ENCODE data around the gene NMNAT3.

The NMNAT3 gene

GRCh38 chr3:139715166-139715565 lies 37.4 kb upstream of the NMNAT3 start:
- TF ChIP-seq CTCF (IDR thresholded peaks at IDR 0.05), result no peak
- no peaks in the 10 kb centered on the region for H3K36me3 ChIP-seq
- H3K9me3 ChIP-seq, result no peaks in the 10 kb centered on the region
- H3K4me3 ChIP-seq (ENCODE audit: low read depth in 1 of 2, low read length in 1 of 2), result no peak overlapping the region
- H3K27me3 ChIP-seq, result peaks cover 4% of the 10 kb centered on the region
- H3K27ac ChIP-seq, result no peak overlapping the region
- H3K4me1 ChIP-seq (ENCODE audit: control insufficient read depth in 1 of 2, insufficient read depth in 1 of 2, low read depth in 1 of 2, low read length in 1 of 2), result no peaks in the 10 kb centered on the region

GRCh38 chr3:139710212-139710611 lies 32.4 kb upstream of the NMNAT3 start:
- H3K9me3 ChIP-seq, result no peaks in the 10 kb centered on the region
- H3K27ac ChIP-seq, result no peak overlapping the region
- no peaks in the 10 kb centered on the region for H3K36me3 ChIP-seq
- no peak overlapping the region for H3K4me3 ChIP-seq (ENCODE audit: low read depth in 1 of 2, low read length in 1 of 2)
- H3K4me1 ChIP-seq (ENCODE audit: control insufficient read depth in 1 of 2, insufficient read depth in 1 of 2, low read depth in 1 of 2, low read length in 1 of 2), result no peaks in the 10 kb centered on the region
- no peak for TF ChIP-seq CTCF (IDR thresholded peaks at IDR 0.05)
- H3K27me3 ChIP-seq, result peaks cover 8% of the 10 kb centered on the region

- TF ChIP-seq CTCF (IDR thresholded peaks at IDR 0.05), result no peak
- no peak overlapping the region for H3K4me3 ChIP-seq (ENCODE audit: low read depth in 1 of 2, low read length in 1 of 2)
- H3K36me3 ChIP-seq, result no peaks in the 10 kb centered on the region
- no peak overlapping the region for H3K27ac ChIP-seq
- H3K4me1 ChIP-seq (ENCODE audit: control insufficient read depth in 1 of 2, insufficient read depth in 1 of 2, low read depth in 1 of 2, low read length in 1 of 2), result no peaks in the 10 kb centered on the region
- H3K27me3 ChIP-seq, result peaks cover 8% of the 10 kb centered on the region
- no peaks in the 10 kb centered on the region for H3K9me3 ChIP-seq
Measured at GRCh38 chr3:139705631-139706030, 27.9 kb upstream of the NMNAT3 start.

GRCh38 chr3:139696314-139696604 lies 18.5 kb upstream of the NMNAT3 start:
- TF ChIP-seq CTCF (IDR thresholded peaks at IDR 0.05), result no peak
- Histone ChIP-seq H3K27ac (no peak overlapping the region), H3K27me3 (no peaks in the 10 kb centered on the region), H3K36me3 (no peaks in the 10 kb centered on the region), H3K4me3 (ENCODE audit: low read depth in 1 of 2, low read length in 1 of 2) (no peak overlapping the region), H3K9me3 (no peaks in the 10 kb centered on the region), H3K4me1 (ENCODE audit: control insufficient read depth in 1 of 2, insufficient read depth in 1 of 2, low read depth in 1 of 2, low read length in 1 of 2) (no peaks in the 10 kb centered on the region)

GRCh38 chr3:139695426-139696313 lies 17.9 kb upstream of the NMNAT3 start:
- no peaks in the 10 kb centered on the region for H3K27me3 ChIP-seq
- H3K4me3 ChIP-seq (ENCODE audit: low read depth in 1 of 2, low read length in 1 of 2), result no peak overlapping the region
- no peaks in the 10 kb centered on the region for H3K36me3 ChIP-seq
- no peak for TF ChIP-seq CTCF (IDR thresholded peaks at IDR 0.05)
- H3K4me1 ChIP-seq (ENCODE audit: control insufficient read depth in 1 of 2, insufficient read depth in 1 of 2, low read depth in 1 of 2, low read length in 1 of 2), result no peaks in the 10 kb centered on the region
- H3K27ac ChIP-seq, result no peak overlapping the region
- no peaks in the 10 kb centered on the region for H3K9me3 ChIP-seq
